K562 (cell line): ENCODE measurements around the gene COMMD1. TPM values are rescaled to one million over a fixed set of nuclear protein-coding genes. Genes with fewer than 3 reads are reported as not detected.
A peak's percentile ranks its signal among the peaks of the same experiment; 100 is the strongest.
"Not testable (repeated sequence)": the region's sequence is repeated elsewhere in the genome, so short reads cannot be mapped to it uniquely, and the experiment has no call there.

Experiments used
- ATAC-seq: fragments of 200-7000 bp; cut with Tn5 transposase; 3 replicates; pipeline ENCODE4 v1.9.1; 2020; ENCODE audit warnings: moderate library complexity
- BruUV-seq: library from RNA; stranded (reverse); fragments of 400-500 nt; replicated peaks from 2 replicates; lab custom pipeline; 2021; lab: Mats Ljungman, UMichigan
- CTCF ChIA-PET: fragments of 300-600 bp; formaldehyde crosslinking; extraction: SDS; loops from one replicate; lab custom pipeline; 2021; ENCODE audit warnings: low intra/inter-chr PET ratio; lab: Yijun Ruan, JAX
- POLR2A ChIA-PET: fragments of 300-600, 350-650 bp; sonication (Branson Sonifier 250); formaldehyde crosslinking; extraction: SDS; loops from one replicate; lab custom pipeline; 2021; ENCODE audit warnings: antibody characterized with exemption, inconsistent platforms; lab: Yijun Ruan, JAX
- DNase-seq, 4 experiments: peaks; one replicate each; pipeline versions ENCODE4 v3.0.0 to v3.0.0-alpha.2; 2011 to 2018; ENCODE audit warnings: low spot score in 3 of 4, mixed read lengths in 3 of 4; ENCODE audit errors: extremely low read depth in 1 of 4
- FAIRE-seq: peaks from 2 replicates; lab custom pipeline; 2011; peaks lifted over from hg19 to GRCh38; lab: Jason Lieb, UNC
- H2AFZ ChIP-seq: 2 replicates; pipeline ENCODE4 v1.6.0; 2011; ENCODE audit warnings: low read depth, low read length, control low read depth, inconsistent platforms
- H3K27ac ChIP-seq: fragments of 200-600 bp; 3 replicates; pipeline ENCODE4 v1.8.0; 2011; ENCODE audit warnings: low read depth, mild to moderate bottlenecking, control low read depth, inconsistent platforms, low read length, moderate library complexity, mixed read lengths; ENCODE audit errors: extremely low read depth
- H3K27me3 ChIP-seq, 2 experiments: fragments of 300-600 bp in 1 of 2; 2 replicates in 1 of 2; 3 replicates in 1 of 2; pipeline versions ENCODE4 v1.6.0 to v1.8.0; 2011; ENCODE audit warnings: inconsistent platforms in 2 of 2, low read length in 2 of 2, mild to moderate bottlenecking in 1 of 2, mixed read lengths in 1 of 2, moderate library complexity in 1 of 2; ENCODE audit not compliant: control insufficient read depth in 2 of 2, insufficient read depth in 2 of 2
- H3K36me3 ChIP-seq: fragments of 300-600 bp; 3 replicates; pipeline ENCODE4 v1.8.0; 2011; ENCODE audit warnings: mild to moderate bottlenecking, low read length, inconsistent platforms; ENCODE audit not compliant: control insufficient read depth, insufficient read depth
- H3K4me1 ChIP-seq, 2 experiments: fragments of 200-600 bp in 1 of 2; replicated peaks in 1 of 2; 2 replicates in 1 of 2; 3 replicates in 1 of 2; pipeline versions ENCODE4 v1.5.1 to v1.8.0; 2011; ENCODE audit warnings: inconsistent platforms in 2 of 2, low read length in 2 of 2, mild to moderate bottlenecking in 1 of 2, mixed read lengths in 1 of 2, moderate library complexity in 1 of 2; ENCODE audit not compliant: control insufficient read depth in 2 of 2, insufficient read depth in 2 of 2
- H3K4me2 ChIP-seq: 2 replicates; pipeline ENCODE4 v1.6.1; 2011; ENCODE audit warnings: low read length, control low read depth, inconsistent platforms, mixed read lengths; ENCODE audit not compliant: insufficient read depth
- H3K4me3 ChIP-seq: fragments of 200-600 bp; sonication (generic), shearing (Covaris generic); 2 replicates; pipeline ENCODE4 v1.5.1; 2016; ENCODE audit warnings: control low read depth, inconsistent platforms
- H3K79me2 ChIP-seq: fragments of 200-600 bp; 3 replicates; pipeline ENCODE4 v1.8.0; 2011; ENCODE audit warnings: low read length, inconsistent platforms; ENCODE audit not compliant: control insufficient read depth, insufficient read depth
- H3K9ac ChIP-seq, 2 experiments: 2 replicates each; pipeline versions ENCODE4 v1.6.0 to v1.6.1; 2011; ENCODE audit warnings: low read depth in 2 of 2, low read length in 2 of 2, control low read depth in 1 of 2, inconsistent platforms in 1 of 2, mild to moderate bottlenecking in 1 of 2, mixed read lengths in 1 of 2; ENCODE audit not compliant: insufficient read depth in 1 of 2
- H3K9me1 ChIP-seq: one replicate; pipeline ENCODE4 v1.6.0; 2011; ENCODE audit warnings: inconsistent platforms, mild to moderate bottlenecking, low read length, moderate library complexity; ENCODE audit not compliant: control insufficient read depth, insufficient read depth
- H3K9me3 ChIP-seq: replicated peaks from 2 replicates; pipeline ENCODE4 v1.5.1; 2011; ENCODE audit warnings: low read depth, low read length, inconsistent platforms; ENCODE audit not compliant: control insufficient read depth, insufficient read depth
- H4K20me1 ChIP-seq: replicated peaks from 2 replicates; pipeline ENCODE4 v1.6.1; 2011; ENCODE audit warnings: low read length, inconsistent platforms, mixed read lengths; ENCODE audit not compliant: control insufficient read depth, insufficient read depth
- CTCF ChIP-seq, 3 experiments: IDR thresholded peaks in 2 of 3; conservative IDR thresholded peaks in 1 of 3; 2 replicates each; pipeline ENCODE4 v1.5.1; 2011 to 2012; ENCODE audit warnings: low read length in 3 of 3, mild to moderate bottlenecking in 3 of 3, control low read depth in 2 of 3, improper control_type of control experiment in 1 of 3, inconsistent platforms in 1 of 3, low read depth in 1 of 3, mixed read lengths in 1 of 3, moderate library complexity in 1 of 3; ENCODE audit not compliant: insufficient read depth in 2 of 3
- L3MBTL2 ChIP-seq: fragments of 450-650 bp; IDR thresholded peaks from 2 replicates; pipeline ENCODE4 v1.6.1; 2016; ENCODE audit warnings: mild to moderate bottlenecking, moderate library complexity
- NCOR1 ChIP-seq: fragments of 450-650 bp; IDR thresholded peaks from 2 replicates; pipeline ENCODE4 v1.6.1; 2016; ENCODE audit warnings: mild to moderate bottlenecking, moderate library complexity
- RAD21 ChIP-seq, 2 experiments: fragments of 250-450 bp in 1 of 2; fragments of 450-650 bp in 1 of 2; sonication (Bioruptor Pico) in 1 of 2; formaldehyde crosslinking in 1 of 2; IDR thresholded peaks in 1 of 2; conservative IDR thresholded peaks in 1 of 2; 2 replicates each; pipeline versions ENCODE4 v1.4.0 to v1.8.0; 2020 to 2022; ENCODE audit warnings: mild to moderate bottlenecking in 2 of 2, moderate library complexity in 1 of 2
- SMAD3 ChIP-seq: fragments of 450-650 bp; formaldehyde crosslinking; conservative IDR thresholded peaks from 2 replicates; pipeline ENCODE4 v1.4.0; 2020; ENCODE audit warnings: mild to moderate bottlenecking
- XRCC3 ChIP-seq: fragments of 450-650 bp; IDR thresholded peaks from 2 replicates; pipeline ENCODE4 v1.6.1; 2017; ENCODE audit warnings: mild to moderate bottlenecking, moderate library complexity
- WGBS: fragments of 100-300 bp; shearing (Covaris generic); methylation state at CpG from one replicate; pipeline ENCODE4 v1.1.6; 2016; ENCODE audit warnings: low coverage, mixed read lengths; ENCODE audit not compliant: insufficient coverage; ENCODE audit errors: missing lambda C conversion rate; 5-methylcytosine and 5-hydroxymethylcytosine counted together
- in situ Hi-C: fragments of 300-500 bp; cut with MboI; formaldehyde crosslinking; loops from 4 replicates; pipeline ENCODE4 v1.15.0; 2018; ENCODE audit warnings: inconsistent platforms, mixed read lengths
- intact Hi-C: fragments of 100-400 bp; cut with micrococcal nuclease; formaldehyde crosslinking; loops from 2 replicates; pipeline ENCODE4 v1.14.2; 2022
- polyA plus RNA-seq, 8 experiments: library from polyadenylated mRNA; depleted of rRNA in 4 of 8; stranded (reverse) in 5 of 8; unstranded in 3 of 8; fragments of >200 nt; fragmentation: Nextera tagmentation in 2 of 8; fragmentation: Illumina TruSeq in 1 of 8; extraction: Ambion mirVana in 2 of 8; extraction: Trizol in 1 of 8; gene quantifications; 2 replicates each; pipeline versions ENCODE4 v1.2.1 to v1.2.3, GENCODE V29; 2011 to 2014; ENCODE audit warnings: inconsistent platforms in 1 of 8, missing spikeins in 1 of 8
- total RNA-seq, 7 experiments: library from RNA; depleted of rRNA in 6 of 7; stranded (reverse); fragments of >200 nt in 6 of 7; fragmentation: Illumina TruSeq in 2 of 7; extraction: Trizol in 2 of 7; gene quantifications; 2 replicates each; pipeline versions ENCODE4 v1.2.1 to v1.2.3, GENCODE V29; 2011 to 2021; ENCODE audit warnings: low replicate concordance in 1 of 7

COMMD1 gene
- total and polyA plus RNA-seq, 9 of the 15 experiments (the other 6 are each of a cell fraction or from before 2014, with no cell fraction given), result 14.4 to 77.0 (median 21.4) TPM

- TF ChIP-seq CTCF (IDR thresholded peaks at IDR 0.05 in 2 of 3, conservative IDR thresholded peaks at IDR 0.05 in 1 of 3; ENCODE audit: insufficient read depth in 2 of 3, low read depth in 1 of 3, low read length in 3 of 3) (peak; percentile 8 to 44 (median 40); a peak in 4 of 6 replicates), XRCC3 (no peak), L3MBTL2 (no peak), NCOR1 (no peak)
These were observed 5.1 kb downstream of the COMMD1 start (continued) for GRCh38 chr2:61910603-61911002.

GRCh38 chr2:61911510-61911909 is 6.0 kb downstream of the COMMD1 start:
- H3K9me3 ChIP-seq, result no peaks in the 10 kb centered on the region
- POLR2A ChIA-PET, result interaction anchor here (1.2 kb wide), 1 partner anchor 22 kb away, joined by 3 read pairs; no protein-coding TSS in a partner anchor
- H3K4me2 ChIP-seq, result no peak overlapping the region
- ATAC-seq (peak; percentile 83), FAIRE-seq (peak; percentile 40), DNase-seq (peak in 1 of 4 experiments; percentile 21)
- H2AFZ ChIP-seq, result no peak overlapping the region
- no peaks in the 10 kb centered on the region for H3K4me1 ChIP-seq
- H3K79me2 ChIP-seq, result no peaks in the 10 kb centered on the region
- peak in 1 of 2 experiments; percentile 49; a peak in 2 of 4 replicates for TF ChIP-seq RAD21 (CRISPR knock-in tag; conservative IDR thresholded peaks at IDR 0.05 in 1 of 2, IDR thresholded peaks at IDR 0.05 in 1 of 2)
- peak; percentile 33 to 50 (median 39); a peak in 4 of 6 replicates for TF ChIP-seq CTCF (IDR thresholded peaks at IDR 0.05 in 2 of 3, conservative IDR thresholded peaks at IDR 0.05 in 1 of 3; ENCODE audit: insufficient read depth in 2 of 3, low read depth in 1 of 3, low read length in 3 of 3)
- no peak for TF ChIP-seq SMAD3 (CRISPR knock-in tag)
- H3K4me3 ChIP-seq, result no peak overlapping the region
- CTCF ChIA-PET, result no interaction called here
- H3K27ac ChIP-seq, result no peak overlapping the region
- in situ Hi-C loops, result no loop called here
- no peak overlapping the region for H3K9ac ChIP-seq
- no peaks in the 10 kb centered on the region for H3K36me3 ChIP-seq
- BruUV-seq, result no TSS peak
- intact Hi-C loops, result loop anchor here (5.0 kb wide), 1 partner anchor 1204 kb away; no protein-coding TSS in a partner anchor
- no peaks in the 10 kb centered on the region for H4K20me1 ChIP-seq
- WGBS, result 71% methylated on average over 4 of the region's 4 CpGs
- H3K27me3 ChIP-seq, result no peaks in the 10 kb centered on the region
- H3K9me1 ChIP-seq, result no peaks in the 10 kb centered on the region

- not testable (repeated sequence) for ATAC-seq, H3K9me3 ChIP-seq, H4K20me1 ChIP-seq, DNase-seq, H3K9me1 ChIP-seq, H3K4me2 ChIP-seq, H3K4me1 ChIP-seq, H3K79me2 ChIP-seq, H3K27me3 ChIP-seq, H3K27ac ChIP-seq, H3K4me3 ChIP-seq, H2AFZ ChIP-seq, H3K36me3 ChIP-seq, H3K9ac ChIP-seq, FAIRE-seq, BruUV-seq
- WGBS, result 83% methylated on average over 4 of the region's 4 CpGs
- ChIA-PET POLR2A (interaction anchor here (1.1 kb wide), 1 partner anchor 9 kb away, joined by 3 read pairs; the partner anchor contains the start of gene COMMD1), CTCF (interaction anchor here (0.6 kb wide), 1 partner anchor 329 kb away, joined by 4 read pairs; no protein-coding TSS in a partner anchor)
- in situ Hi-C loops (loop anchor here (5.0 kb wide), 1 partner anchor 498 kb away; no protein-coding TSS in a partner anchor), intact Hi-C loops (loop anchor here (5.0 kb wide), 3 partner anchors 283 to 1207 kb away; partner anchors contain the start of gene B3GNT2)
These were observed 9.3 kb downstream of the COMMD1 start for GRCh38 chr2:61914794-61915193.
